Fibroblast of the aortic adventitia (primary cell): ENCODE measurements around the gene XRCC2. TPM values are rescaled to one million over a fixed set of nuclear protein-coding genes. Genes with fewer than 3 reads are reported as not detected.

Experiments used
- DNase-seq: peaks from one replicate; pipeline ENCODE4 v3.0.0-alpha.2; 2010; ENCODE audit warnings: low read depth
- H3K4me3 ChIP-seq: 2 replicates; pipeline ENCODE4 v1.5.1; 2011; ENCODE audit warnings: low read depth, mild to moderate bottlenecking, control low read depth, low read length, moderate library complexity
- total RNA-seq: library from RNA; depleted of rRNA; stranded (reverse); fragments of >200 nt; gene quantifications from 2 replicates; pipeline ENCODE4 v1.2.3, GENCODE V29; 2012; ENCODE audit warnings: low replicate concordance
- TF ChIP-seq, protein P1 (sequence below): IDR thresholded peaks from 2 replicates; pipeline ENCODE4 v1.5.1; 2011; ENCODE audit warnings: mild to moderate bottlenecking, low read length, control low read depth, inconsistent platforms; ENCODE audit not compliant: insufficient read depth

The XRCC2 gene
- total RNA-seq, 1 donor = 8.1 TPM

- TF ChIP-seq, protein P1, sequence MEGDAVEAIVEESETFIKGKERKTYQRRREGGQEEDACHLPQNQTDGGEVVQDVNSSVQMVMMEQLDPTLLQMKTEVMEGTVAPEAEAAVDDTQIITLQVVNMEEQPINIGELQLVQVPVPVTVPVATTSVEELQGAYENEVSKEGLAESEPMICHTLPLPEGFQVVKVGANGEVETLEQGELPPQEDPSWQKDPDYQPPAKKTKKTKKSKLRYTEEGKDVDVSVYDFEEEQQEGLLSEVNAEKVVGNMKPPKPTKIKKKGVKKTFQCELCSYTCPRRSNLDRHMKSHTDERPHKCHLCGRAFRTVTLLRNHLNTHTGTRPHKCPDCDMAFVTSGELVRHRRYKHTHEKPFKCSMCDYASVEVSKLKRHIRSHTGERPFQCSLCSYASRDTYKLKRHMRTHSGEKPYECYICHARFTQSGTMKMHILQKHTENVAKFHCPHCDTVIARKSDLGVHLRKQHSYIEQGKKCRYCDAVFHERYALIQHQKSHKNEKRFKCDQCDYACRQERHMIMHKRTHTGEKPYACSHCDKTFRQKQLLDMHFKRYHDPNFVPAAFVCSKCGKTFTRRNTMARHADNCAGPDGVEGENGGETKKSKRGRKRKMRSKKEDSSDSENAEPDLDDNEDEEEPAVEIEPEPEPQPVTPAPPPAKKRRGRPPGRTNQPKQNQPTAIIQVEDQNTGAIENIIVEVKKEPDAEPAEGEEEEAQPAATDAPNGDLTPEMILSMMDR = no peak
- DNase-seq = no peak
- no peak overlapping the region for H3K4me3 ChIP-seq
Measured at GRCh38 chr7:152673897-152674296, 2.0 kb downstream of the XRCC2 start.

DNA sequence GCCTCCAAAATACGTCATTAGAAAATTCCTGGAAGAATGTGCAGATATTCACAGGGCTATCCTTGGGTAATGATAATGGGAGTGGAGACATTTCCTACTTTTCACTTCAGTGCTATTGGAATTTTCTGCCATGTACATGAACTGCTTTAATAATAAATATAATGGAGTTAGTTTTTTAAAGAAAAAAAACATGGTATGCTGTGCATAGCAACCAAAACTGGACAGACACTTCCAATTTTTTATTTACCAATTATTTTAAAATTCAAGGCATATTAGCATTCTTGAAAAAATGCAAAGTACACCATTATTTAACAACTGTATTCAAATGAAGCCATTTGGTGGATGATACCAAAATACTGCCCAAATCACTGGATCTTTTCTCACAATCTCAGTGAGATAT is 3.3 kb downstream of the XRCC2 start:
- H3K4me3 ChIP-seq = no peak overlapping the region
- no peak for DNase-seq
- TF ChIP-seq, protein P1 = no peak

- no peak for DNase-seq
- no peak overlapping the region for H3K4me3 ChIP-seq
- TF ChIP-seq, protein P1 = no peak
Measured at GRCh38 chr7:152669758-152670157, 6.2 kb downstream of the XRCC2 start.

- TF ChIP-seq, protein P1 = no peak
- DNase-seq = no peak
- H3K4me3 ChIP-seq = no peak overlapping the region
Measured at GRCh38 chr7:152668975-152669374, 7.0 kb downstream of the XRCC2 start.

DNA sequence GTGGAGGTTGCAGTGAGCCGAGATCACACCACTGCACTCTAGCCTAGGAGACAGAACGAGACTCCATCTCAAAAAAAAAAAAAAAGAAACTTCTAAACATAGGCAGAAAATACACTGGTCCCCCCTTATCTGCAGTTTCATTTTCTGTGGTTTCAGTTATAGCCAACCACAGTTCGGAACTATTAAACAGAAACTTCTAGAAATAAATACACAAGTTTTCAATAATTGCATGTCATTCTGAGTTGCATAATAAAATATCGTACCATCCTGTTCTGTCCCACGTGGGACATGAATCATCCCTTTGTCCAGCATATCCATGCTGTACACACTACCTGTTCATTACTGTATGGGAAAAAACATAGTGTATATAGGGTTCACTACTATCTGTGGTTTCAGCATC is 8.0 kb downstream of the XRCC2 start:
- TF ChIP-seq, protein P1 = no peak
- DNase-seq = no peak
- H3K4me3 ChIP-seq = no peak overlapping the region

- no peak for DNase-seq
- TF ChIP-seq, protein P1 = no peak
- no peak overlapping the region for H3K4me3 ChIP-seq
Measured at GRCh38 chr7:152666078-152666477, 9.9 kb downstream of the XRCC2 start.

GRCh38 chr7:152664636-152665035 is 11.3 kb downstream of the XRCC2 start:
- no peak overlapping the region for H3K4me3 ChIP-seq
- DNase-seq = peak; percentile 29
- TF ChIP-seq, protein P1 = no peak
